Upper lobe of left lung (tissue), 4 donors: ENCODE data around the gene AASS.

Experiments used
- POLR2AphosphoS5 ChIP-seq, 2 donors: sonication (generic); formaldehyde crosslinking; IDR thresholded peaks; one replicate each; pipeline ENCODE4 v1.5.1; 2017; ENCODE audit warnings: antibody characterized with exemption in 2 of 2
- TF ChIP-seq, protein P1 (sequence below), 6 experiments: fragments of 450-650 bp in 4 of 6; fragments of 200-600 bp in 2 of 6; sonication (generic) in 2 of 6; IDR thresholded peaks; one replicate each; pipeline ENCODE4 v1.5.1; 2016 to 2019; ENCODE audit warnings: antibody characterized with exemption in 6 of 6

DNA sequence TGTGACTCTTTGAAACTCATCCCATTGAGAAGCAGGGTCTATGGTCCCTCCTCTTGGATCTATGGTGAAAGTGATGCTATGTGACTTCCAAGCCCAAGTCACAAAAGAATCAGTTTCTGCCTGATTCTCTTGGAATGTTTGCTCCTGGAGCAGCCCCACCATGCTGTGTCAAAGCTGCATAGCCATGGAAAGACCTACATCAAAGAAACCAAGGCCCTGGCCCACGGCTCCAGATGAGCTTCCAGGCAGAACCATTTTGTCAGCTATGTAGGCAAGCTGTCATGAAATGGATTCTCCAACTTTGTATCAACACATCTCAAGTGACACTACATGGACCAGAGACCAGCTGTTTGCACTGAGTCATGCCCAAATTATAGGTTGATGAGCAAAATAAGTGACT is 77.0 kb downstream of the AASS start:
- TF ChIP-seq, protein P1, sequence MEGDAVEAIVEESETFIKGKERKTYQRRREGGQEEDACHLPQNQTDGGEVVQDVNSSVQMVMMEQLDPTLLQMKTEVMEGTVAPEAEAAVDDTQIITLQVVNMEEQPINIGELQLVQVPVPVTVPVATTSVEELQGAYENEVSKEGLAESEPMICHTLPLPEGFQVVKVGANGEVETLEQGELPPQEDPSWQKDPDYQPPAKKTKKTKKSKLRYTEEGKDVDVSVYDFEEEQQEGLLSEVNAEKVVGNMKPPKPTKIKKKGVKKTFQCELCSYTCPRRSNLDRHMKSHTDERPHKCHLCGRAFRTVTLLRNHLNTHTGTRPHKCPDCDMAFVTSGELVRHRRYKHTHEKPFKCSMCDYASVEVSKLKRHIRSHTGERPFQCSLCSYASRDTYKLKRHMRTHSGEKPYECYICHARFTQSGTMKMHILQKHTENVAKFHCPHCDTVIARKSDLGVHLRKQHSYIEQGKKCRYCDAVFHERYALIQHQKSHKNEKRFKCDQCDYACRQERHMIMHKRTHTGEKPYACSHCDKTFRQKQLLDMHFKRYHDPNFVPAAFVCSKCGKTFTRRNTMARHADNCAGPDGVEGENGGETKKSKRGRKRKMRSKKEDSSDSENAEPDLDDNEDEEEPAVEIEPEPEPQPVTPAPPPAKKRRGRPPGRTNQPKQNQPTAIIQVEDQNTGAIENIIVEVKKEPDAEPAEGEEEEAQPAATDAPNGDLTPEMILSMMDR (IDR thresholded peaks at IDR 0.05) = no peak
- TF ChIP-seq POLR2AphosphoS5 (IDR thresholded peaks at IDR 0.05) = no peak
